Loucy (cell line): Measurements from ENCODE around the gene EPB41L3.

Experiments used
- H2AFZ ChIP-seq: fragments of 200-600 bp; sonication (generic); 2 replicates; pipeline ENCODE4 v1.6.0; 2016; ENCODE audit warnings: antibody characterized with exemption, mild to moderate bottlenecking, low read length, moderate library complexity
- H3F3A ChIP-seq: fragments of 200-600 bp; 2 replicates; pipeline ENCODE4 v1.6.0; 2016; ENCODE audit warnings: antibody characterized with exemption, low read depth, mild to moderate bottlenecking
- H3K27me3 ChIP-seq: fragments of 200-600 bp; sonication (generic); 2 replicates; pipeline ENCODE4 v1.6.1; 2014; ENCODE audit warnings: low read length, mild to moderate bottlenecking; ENCODE audit not compliant: insufficient read depth, poor library complexity, severe bottlenecking
- H3K36me3 ChIP-seq: fragments of 200-600 bp; sonication (generic); 2 replicates; pipeline ENCODE4 v1.6.1; 2016; ENCODE audit warnings: low read length; ENCODE audit not compliant: insufficient read depth
- H3K4me1 ChIP-seq: fragments of 200-600 bp; sonication (generic); 2 replicates; pipeline ENCODE4 v1.5.1; 2014; ENCODE audit warnings: low read length, mild to moderate bottlenecking; ENCODE audit not compliant: insufficient read depth, poor library complexity, severe bottlenecking
- H3K4me2 ChIP-seq: fragments of 200-600 bp; sonication (generic); 2 replicates; pipeline ENCODE4 v1.6.0; 2014; ENCODE audit warnings: antibody characterized with exemption, low read length, low read depth, mild to moderate bottlenecking; ENCODE audit not compliant: poor library complexity, severe bottlenecking
- H3K4me3 ChIP-seq: fragments of 200-600 bp; sonication (generic); 2 replicates; pipeline ENCODE4 v1.5.1; 2014; ENCODE audit warnings: low read length, mild to moderate bottlenecking, mixed read lengths; ENCODE audit not compliant: poor library complexity, severe bottlenecking
- H3K79me2 ChIP-seq: fragments of 200-600 bp; sonication (generic); 2 replicates; pipeline ENCODE4 v1.6.1; 2014; ENCODE audit warnings: low read length; ENCODE audit not compliant: insufficient read depth
- H3K9ac ChIP-seq: fragments of 200-600 bp; sonication (generic); 2 replicates; pipeline ENCODE4 v1.6.0; 2014; ENCODE audit warnings: mild to moderate bottlenecking, low read depth, low read length, moderate library complexity; ENCODE audit not compliant: poor library complexity, severe bottlenecking
- H3K9me2 ChIP-seq: fragments of 200-600 bp; sonication (generic); replicated peaks from 2 replicates; pipeline ENCODE4 v1.6.1; 2016; ENCODE audit warnings: low read depth, low read length, mixed read lengths
- H3K9me3 ChIP-seq: fragments of 200-600 bp; sonication (generic); 2 replicates; pipeline ENCODE4 v1.6.1; 2014; ENCODE audit warnings: mild to moderate bottlenecking, antibody characterized with exemption, low read length, low read depth; ENCODE audit not compliant: insufficient read depth
- H4K20me1 ChIP-seq: fragments of 200-600 bp; sonication (generic); 2 replicates; pipeline ENCODE4 v1.6.0; 2014; ENCODE audit warnings: antibody characterized with exemption, low read length, mild to moderate bottlenecking; ENCODE audit not compliant: insufficient read depth, poor library complexity, severe bottlenecking
- CTCF ChIP-seq: fragments of 200-600 bp; sonication (generic); conservative IDR thresholded peaks from 2 replicates; pipeline ENCODE4 v1.5.1; 2014; ENCODE audit warnings: mild to moderate bottlenecking, antibody characterized with exemption, low read length
- EZH2phosphoT487 ChIP-seq: fragments of 200-600 bp; IDR thresholded peaks from 2 replicates; pipeline ENCODE4 v1.6.1; 2018; ENCODE audit warnings: antibody characterized with exemption, mild to moderate bottlenecking, moderate library complexity, borderline replicate concordance

Gene EPB41L3

GRCh38 chr18:5447442-5447841 lies 96.4 kb downstream of the EPB41L3 start:
- Histone ChIP-seq H3F3A (no peaks in the 10 kb centered on the region), H3K79me2 (no peaks in the 10 kb centered on the region), H3K9ac (no peak overlapping the region), H3K36me3 (no peaks in the 10 kb centered on the region), H3K9me3 (no peaks in the 10 kb centered on the region), H3K4me1 (no peaks in the 10 kb centered on the region), H3K27me3 (no peaks in the 10 kb centered on the region), H4K20me1 (no peaks in the 10 kb centered on the region), H3K4me2 (no peak overlapping the region), H3K9me2 (no peaks in the 10 kb centered on the region), H2AFZ (no peak overlapping the region), H3K4me3 (no peak overlapping the region)
- TF ChIP-seq CTCF (no peak), EZH2phosphoT487 (no peak)

- Histone ChIP-seq H3K9ac (no peak overlapping the region), H4K20me1 (no peaks in the 10 kb centered on the region), H3K4me2 (no peak overlapping the region), H3F3A (no peaks in the 10 kb centered on the region), H3K79me2 (no peaks in the 10 kb centered on the region), H2AFZ (no peak overlapping the region), H3K9me3 (no peaks in the 10 kb centered on the region), H3K4me3 (no peak overlapping the region), H3K27me3 (no peaks in the 10 kb centered on the region), H3K4me1 (no peaks in the 10 kb centered on the region), H3K9me2 (no peaks in the 10 kb centered on the region), H3K36me3 (no peaks in the 10 kb centered on the region)
- no peak for TF ChIP-seq CTCF
- TF ChIP-seq EZH2phosphoT487: no peak
These were observed 99.0 kb downstream of the EPB41L3 start for GRCh38 chr18:5444847-5445246.

- Histone ChIP-seq H3F3A (no peaks in the 10 kb centered on the region), H2AFZ (no peak overlapping the region), H3K4me3 (no peak overlapping the region), H3K27me3 (no peaks in the 10 kb centered on the region), H4K20me1 (no peaks in the 10 kb centered on the region), H3K4me1 (no peaks in the 10 kb centered on the region), H3K4me2 (no peak overlapping the region), H3K36me3 (no peaks in the 10 kb centered on the region), H3K9me2 (no peaks in the 10 kb centered on the region), H3K79me2 (no peaks in the 10 kb centered on the region), H3K9me3 (no peaks in the 10 kb centered on the region), H3K9ac (no peak overlapping the region)
- TF ChIP-seq CTCF (no peak), EZH2phosphoT487 (no peak)
These were observed 99.5 kb downstream of the EPB41L3 start for GRCh38 chr18:5444269-5444668.
